IPS DF 4.7 (cell line): ENCODE results near the gene OGFOD3.
"Not testable (repeated sequence)": the region's sequence is repeated elsewhere in the genome, so short reads cannot be mapped to it uniquely, and the experiment has no call there.

Experiments used
- DNase-seq: peaks from one replicate; pipeline ENCODE4 v3.0.0-alpha.2; 2013; ENCODE audit warnings: low spot score; ENCODE audit errors: extremely low read depth

OGFOD3 gene

GRCh38 chr17:82418001-82418986 lies at the start of gene OGFOD3, which contains the start of gene HEXD:
Gene OGFOD3, minus strand, starts transcription at chr17:82418586. Its CDS starts 101 bp downstream, at chr17:82418485.
Gene HEXD, plus strand, starts transcription at chr17:82418347. Its CDS starts 1,453 bp downstream, at chr17:82419800.
- no peak for DNase-seq

- DNase-seq, result no peak
Measured at GRCh38 chr17:82465023-82465603, 46.7 kb upstream of the OGFOD3 start.

DNA sequence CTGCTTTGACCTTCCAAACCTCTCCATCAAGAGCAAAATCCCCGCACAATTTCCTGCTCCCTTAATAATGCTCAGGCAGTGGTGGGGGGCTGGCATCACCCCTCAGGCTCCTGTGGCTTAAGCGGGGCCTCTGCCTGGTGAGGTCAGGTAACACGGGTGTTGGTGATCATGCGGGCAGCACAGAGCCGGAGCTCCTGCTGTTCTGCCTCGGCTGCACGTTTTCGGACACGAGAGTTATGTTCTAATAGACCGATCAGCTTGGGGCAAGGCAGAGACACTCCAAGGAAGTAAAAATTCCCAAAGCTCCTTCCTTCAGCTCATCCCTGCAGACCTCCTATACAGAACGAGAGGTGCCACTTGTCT lies 46.2 kb upstream of the OGFOD3 start:
- DNase-seq, result no peak

GRCh38 chr17:82463925-82464566 lies 45.7 kb upstream of the OGFOD3 start:
- DNase-seq, result no peak

- DNase-seq, result no peak
Measured at GRCh38 chr17:82463391-82463790, 45.0 kb upstream of the OGFOD3 start.

- no peak for DNase-seq
Measured at GRCh38 chr17:82461827-82462524, 43.6 kb upstream of the OGFOD3 start.

- not testable (repeated sequence) for DNase-seq
Measured at GRCh38 chr17:82459936-82460335, 41.5 kb upstream of the OGFOD3 start.

- no peak for DNase-seq
Measured at GRCh38 chr17:82458885-82459424, 40.6 kb upstream of the OGFOD3 start.

DNA sequence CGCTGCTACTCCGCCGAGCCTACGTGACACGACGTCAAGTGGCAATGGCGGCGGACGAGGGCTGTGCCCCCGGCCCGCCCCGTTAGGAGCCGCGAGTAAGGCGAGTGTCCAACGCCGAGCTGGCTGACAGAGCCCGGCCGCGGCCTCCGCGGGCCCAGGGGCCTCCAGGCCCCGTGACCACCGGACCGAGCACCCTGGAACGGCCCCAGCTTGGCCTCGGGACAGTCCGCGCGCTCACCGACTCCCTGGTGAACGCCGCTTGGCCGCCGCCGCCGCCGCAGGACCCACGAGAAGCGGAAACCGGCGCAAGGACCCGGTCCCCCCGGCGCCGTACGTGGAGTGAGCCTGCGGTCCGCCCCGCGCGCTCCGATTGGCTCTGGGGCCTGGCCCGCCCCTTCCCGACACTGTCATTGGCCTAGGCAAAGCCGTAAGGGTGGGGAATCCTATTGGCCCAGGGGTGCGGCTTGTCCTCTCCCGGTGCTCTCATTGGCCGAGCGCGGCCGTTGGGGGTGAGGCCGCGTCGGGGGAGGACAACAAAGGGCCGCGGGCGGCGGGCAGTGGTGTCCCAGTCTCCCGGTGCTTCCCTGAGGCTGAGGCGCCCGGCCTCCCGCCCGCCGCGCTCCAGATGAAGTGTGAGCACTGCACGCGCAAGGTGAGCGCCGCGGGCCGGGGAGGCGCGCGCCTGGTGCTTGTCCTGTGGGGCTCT lies 39.9 kb upstream of the OGFOD3 start, which contains the start of gene NARF:
Gene NARF, plus strand, starts transcription at position 563 of the 706 bp plus-strand sequence. Its CDS starts 63 bp downstream, at position 626.
- DNase-seq, result peak; percentile 69

DNA sequence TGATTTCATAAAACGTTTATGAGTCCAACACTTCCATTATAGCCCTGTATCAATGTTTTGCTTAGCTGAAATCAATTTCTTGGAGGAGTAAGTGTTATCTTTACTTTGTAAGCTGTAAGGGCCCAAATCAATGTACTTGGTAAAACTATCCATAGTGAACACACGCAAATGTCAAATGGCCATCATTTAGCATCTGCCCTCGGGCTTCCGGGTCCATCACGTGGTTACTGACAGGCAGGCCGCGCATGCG lies 39.5 kb upstream of the OGFOD3 start:
- DNase-seq, result no peak

DNA sequence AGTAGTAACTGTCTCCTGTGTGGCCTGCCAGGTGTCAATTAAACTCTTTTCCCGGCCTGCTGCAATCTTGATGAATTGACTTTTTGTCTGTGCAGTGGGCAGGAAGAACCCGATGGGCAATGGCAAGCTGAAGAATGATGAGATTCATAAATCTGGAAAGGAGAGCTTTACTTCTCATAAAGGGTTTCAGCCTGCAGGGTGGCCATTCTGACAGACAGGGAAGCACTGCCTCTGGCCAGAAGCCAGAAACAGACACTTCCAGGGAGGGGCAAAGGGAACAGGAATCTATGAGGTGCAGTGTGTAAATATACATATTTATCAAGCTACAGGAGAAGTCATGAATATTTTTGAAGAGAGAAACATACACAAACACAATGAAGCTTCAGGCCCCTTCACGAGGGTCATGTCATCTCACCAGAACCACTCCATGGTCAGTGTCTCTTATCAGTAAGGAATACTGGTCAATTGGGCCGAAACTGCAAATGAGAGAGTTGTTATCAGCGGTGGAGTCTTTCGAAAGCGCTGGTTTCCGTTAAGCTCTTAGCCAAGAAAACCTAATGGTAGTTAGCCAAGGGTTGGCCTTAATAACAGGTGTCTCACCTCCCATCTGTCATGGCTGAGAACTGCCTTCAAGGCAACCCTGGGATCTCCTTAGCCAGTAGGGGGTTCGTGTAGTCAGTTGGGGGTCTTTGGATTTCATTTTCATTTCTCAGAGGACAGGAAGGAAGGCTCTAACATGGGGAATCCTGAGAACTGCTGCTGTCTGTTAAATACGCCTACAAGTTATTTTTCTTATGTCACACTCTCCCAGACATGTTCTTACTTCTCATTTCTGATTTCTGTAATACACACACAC lies 38.9 kb upstream of the OGFOD3 start:
- DNase-seq, result no peak

DNA sequence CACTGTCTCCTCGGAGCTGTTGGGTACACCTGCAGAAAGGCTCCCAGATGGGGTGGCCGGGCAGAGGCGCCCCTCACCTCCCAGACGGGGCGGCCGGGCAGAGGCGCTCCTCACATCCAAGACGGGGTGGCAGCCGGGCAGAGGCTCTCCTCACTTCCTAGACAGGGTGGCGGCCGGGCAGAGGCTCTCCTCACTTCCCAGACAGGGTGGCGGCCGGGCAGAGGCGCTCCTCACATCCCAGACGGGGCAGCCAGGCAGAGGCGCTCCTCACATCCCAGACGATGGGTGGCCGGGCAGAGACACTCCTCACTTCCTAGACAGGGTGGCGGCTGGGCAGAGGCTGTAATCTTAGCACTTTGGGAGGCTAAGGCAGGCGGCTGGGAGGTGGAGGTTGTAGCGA lies 35.3 kb upstream of the OGFOD3 start:
- DNase-seq, result not testable (repeated sequence)

- not testable (repeated sequence) for DNase-seq
Measured at GRCh38 chr17:82453151-82453550, 34.8 kb upstream of the OGFOD3 start.

- DNase-seq, result no peak
Measured at GRCh38 chr17:82452162-82452561, 33.8 kb upstream of the OGFOD3 start.

GRCh38 chr17:82450357-82451106 lies 32.1 kb upstream of the OGFOD3 start, which contains the start of gene CYBC1:
Gene CYBC1, minus strand, starts transcription at chr17:82450752. Its CDS starts 1,498 bp downstream, at chr17:82449254.
- no peak for DNase-seq

- no peak for DNase-seq
Measured at GRCh38 chr17:82449883-82450356, 31.5 kb upstream of the OGFOD3 start.

DNA sequence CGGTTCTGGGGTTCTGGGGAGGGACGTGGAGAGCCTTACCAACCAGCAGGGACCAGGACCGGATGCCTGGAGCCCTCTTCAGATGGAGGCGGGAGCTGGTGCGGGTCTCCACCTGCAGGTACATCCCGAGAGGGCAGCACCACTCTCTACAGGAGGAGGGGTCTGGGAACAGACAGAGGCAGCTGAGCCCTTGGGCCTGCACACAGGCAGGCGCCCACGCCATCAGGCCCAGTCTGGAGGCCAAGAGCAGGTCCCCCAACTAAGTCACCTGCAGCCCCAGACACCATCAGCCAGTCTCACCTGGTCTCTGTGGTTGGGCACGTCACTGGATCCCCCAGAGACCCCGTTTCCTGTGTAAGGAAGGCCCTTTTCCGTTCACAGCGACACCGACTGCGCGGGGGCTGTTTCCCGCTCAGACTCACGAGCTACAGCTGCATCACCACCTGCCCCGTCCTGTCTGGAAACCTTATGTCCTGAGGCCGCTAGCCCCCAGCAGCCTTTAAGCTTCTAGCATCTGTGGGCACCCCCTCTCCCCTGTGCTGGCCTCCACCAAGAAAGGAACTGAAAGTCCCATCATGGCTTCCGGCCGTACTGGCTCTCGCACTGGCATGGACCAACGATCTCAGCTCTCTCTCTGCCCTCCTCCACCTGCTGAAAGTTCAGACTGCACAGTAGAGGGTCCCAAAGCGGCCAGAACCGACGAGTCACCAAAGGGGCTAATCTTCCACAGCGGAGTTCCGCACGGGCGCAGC lies 30.9 kb upstream of the OGFOD3 start:
- no peak for DNase-seq

GRCh38 chr17:82447876-82448275 lies 29.5 kb upstream of the OGFOD3 start:
- DNase-seq, result no peak
